CD4-positive, alpha-beta T cell treated with Interleukin-6 for 4 hours (primary cell): ENCODE results near the gene ID1.

Experiments
- DNase-seq: peaks from one replicate; pipeline ENCODE4 v3.0.0-alpha.2; 2020; ENCODE audit warnings: mixed read lengths

The ID1 gene

GRCh38 chr20:31605031-31605901, at the start of gene ID1:
Gene ID1, plus strand, starts transcription at chr20:31605289. Its CDS starts 99 bp downstream, at chr20:31605388.
- peak; percentile 95 for DNase-seq

- DNase-seq = no peak
Observed at GRCh38 chr20:31559704-31560093, 45.4 kb upstream of the ID1 start.

GRCh38 chr20:31560094-31560745, 44.9 kb upstream of the ID1 start:
- peak; percentile 83 for DNase-seq

GRCh38 chr20:31560746-31561598, 44.1 kb upstream of the ID1 start:
- DNase-seq = no peak

GRCh38 chr20:31562241-31562640, 42.8 kb upstream of the ID1 start:
- DNase-seq = no peak

GRCh38 chr20:31564284-31564683, 40.8 kb upstream of the ID1 start:
- DNase-seq = no peak

- DNase-seq = no peak
Observed at GRCh38 chr20:31565699-31566318, 39.3 kb upstream of the ID1 start.

GRCh38 chr20:31566319-31566657, 38.8 kb upstream of the ID1 start:
- DNase-seq = no peak

GRCh38 chr20:31566658-31567379, 38.3 kb upstream of the ID1 start:
- peak; percentile 21 for DNase-seq

GRCh38 chr20:31567380-31567720, 37.7 kb upstream of the ID1 start:
- DNase-seq = no peak

GRCh38 chr20:31568041-31568731, 36.9 kb upstream of the ID1 start:
- DNase-seq = no peak

GRCh38 chr20:31568773-31569162, 36.3 kb upstream of the ID1 start:
- no peak for DNase-seq

GRCh38 chr20:31569163-31570020, 35.7 kb upstream of the ID1 start:
- DNase-seq = peak; percentile 69

GRCh38 chr20:31570021-31570463, 35.0 kb upstream of the ID1 start:
- DNase-seq = no peak

- no peak for DNase-seq
Observed at GRCh38 chr20:31570735-31571617, 34.1 kb upstream of the ID1 start.

- DNase-seq = peak; percentile 22
Observed at GRCh38 chr20:31572042-31572700, 32.9 kb upstream of the ID1 start.

GRCh38 chr20:31572701-31573554, 32.2 kb upstream of the ID1 start:
- peak; percentile 90 for DNase-seq
